HG03196 (cell line): ENCODE results near the gene EFCAB12.
"Not testable (repeated sequence)": the region's sequence is repeated elsewhere in the genome, so short reads cannot be mapped to it uniquely, and the experiment has no call there.

Experiments
- ATAC-seq: cut with Tn5 transposase; IDR thresholded peaks from one replicate; pipeline ENCODE4 v1.9.1; 2021; ENCODE audit not compliant: unreplicated experiment

EFCAB12 gene

GRCh38 chr3:129399145-129399894, 29.1 kb downstream of the EFCAB12 start:
- peak; percentile 66 for ATAC-seq

DNA sequence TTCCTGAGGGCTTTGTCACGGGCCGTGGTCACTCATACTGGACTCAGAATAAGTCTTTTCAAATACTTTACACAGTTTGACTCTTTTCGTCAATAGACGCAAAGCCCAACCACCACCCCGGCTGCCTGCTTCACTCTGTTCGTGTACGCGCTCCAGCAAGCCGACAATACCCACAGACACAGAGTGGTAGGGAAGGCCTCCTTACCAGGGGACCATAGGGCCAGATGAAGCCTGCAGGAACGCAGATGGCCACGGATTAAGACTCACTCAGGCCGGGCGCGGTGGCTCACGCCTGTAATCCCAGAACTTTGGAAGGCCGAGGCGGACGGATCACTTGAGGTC, 29.7 kb downstream of the EFCAB12 start:
- no peak for ATAC-seq

DNA sequence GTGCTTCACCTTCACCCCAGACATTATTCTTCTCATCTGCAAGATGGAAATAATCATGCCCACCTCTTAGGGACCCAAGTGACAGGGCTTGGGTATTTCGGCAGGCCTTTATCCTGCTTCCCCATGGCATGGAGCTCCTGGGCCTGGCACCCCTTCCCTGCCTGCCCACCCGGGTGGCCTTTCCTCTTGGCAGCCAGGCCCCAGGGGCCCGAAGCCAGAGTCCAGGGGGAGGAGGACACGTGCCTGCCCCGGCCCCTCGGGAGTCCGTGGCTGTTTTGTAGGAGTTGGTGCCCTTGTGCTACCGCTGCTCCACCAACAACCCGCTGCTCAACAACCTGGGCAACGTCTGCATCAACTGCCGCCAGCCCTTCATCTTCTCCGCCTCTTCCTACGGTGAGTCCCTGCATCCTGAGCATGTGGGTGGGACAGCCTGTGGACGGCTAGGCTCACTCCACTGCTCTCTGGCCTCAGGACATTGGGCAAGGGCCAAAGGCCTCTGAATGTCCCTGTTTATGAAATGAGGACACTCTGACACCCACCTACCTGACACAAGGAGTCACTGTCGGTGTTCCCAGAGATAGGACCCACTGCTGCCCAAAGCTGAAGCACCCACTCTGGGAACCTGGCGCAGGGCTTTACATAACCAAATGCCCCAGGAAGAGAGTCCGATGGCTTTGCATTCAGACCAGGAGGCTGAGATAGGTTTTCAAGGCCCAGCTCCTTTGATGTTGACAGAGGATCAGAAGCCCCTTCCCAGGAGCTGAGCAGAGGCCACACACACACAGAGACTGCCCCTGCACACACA, 34.5 kb downstream of the EFCAB12 start:
- not testable (repeated sequence) for ATAC-seq

DNA sequence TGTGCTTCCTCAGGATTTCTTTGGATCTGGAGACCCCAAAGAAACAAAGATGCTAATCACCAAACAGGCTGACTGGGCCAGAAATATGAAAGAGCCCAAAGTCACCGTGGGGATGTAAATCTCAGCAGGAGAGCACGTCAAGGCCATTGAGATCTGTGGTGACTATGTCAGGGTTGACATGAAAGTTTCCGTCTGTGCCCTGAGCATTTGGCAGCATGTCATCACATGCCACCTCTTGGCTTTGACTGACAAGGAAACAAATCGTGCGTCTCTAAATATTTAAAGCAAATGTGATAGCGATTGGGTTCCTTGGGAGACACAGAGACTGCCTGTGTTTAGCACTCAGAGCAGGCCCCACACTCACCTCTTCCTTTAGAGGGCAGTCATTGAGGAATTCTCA, 35.2 kb downstream of the EFCAB12 start:
- no peak for ATAC-seq

GRCh38 chr3:129392106-129392887, 36.1 kb downstream of the EFCAB12 start:
- not testable (repeated sequence) for ATAC-seq

GRCh38 chr3:129391583-129391982, 36.9 kb downstream of the EFCAB12 start:
- not testable (repeated sequence) for ATAC-seq

DNA sequence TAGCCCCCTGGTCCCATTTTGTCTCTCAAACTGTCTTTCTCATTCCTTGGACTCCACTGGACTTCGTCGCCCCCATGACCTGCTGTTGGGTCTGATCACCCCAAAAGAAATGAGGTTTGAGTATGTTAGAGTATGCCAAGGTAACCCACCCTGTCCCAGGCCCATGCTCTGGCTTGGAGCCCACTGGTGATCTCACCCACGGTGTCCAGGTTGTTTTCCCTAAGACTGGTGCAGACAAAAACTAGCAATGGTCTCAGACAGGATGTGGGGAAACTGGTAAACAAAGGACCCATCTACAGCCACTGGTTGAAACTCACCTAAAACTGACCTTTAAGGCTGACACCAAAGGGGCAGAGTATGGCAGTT, 38.9 kb downstream of the EFCAB12 start:
- no peak for ATAC-seq

GRCh38 chr3:129388791-129389571, 39.5 kb downstream of the EFCAB12 start:
- not testable (repeated sequence) for ATAC-seq

- ATAC-seq = no peak
Measured at GRCh38 chr3:129387487-129387886, 40.9 kb downstream of the EFCAB12 start.

DNA sequence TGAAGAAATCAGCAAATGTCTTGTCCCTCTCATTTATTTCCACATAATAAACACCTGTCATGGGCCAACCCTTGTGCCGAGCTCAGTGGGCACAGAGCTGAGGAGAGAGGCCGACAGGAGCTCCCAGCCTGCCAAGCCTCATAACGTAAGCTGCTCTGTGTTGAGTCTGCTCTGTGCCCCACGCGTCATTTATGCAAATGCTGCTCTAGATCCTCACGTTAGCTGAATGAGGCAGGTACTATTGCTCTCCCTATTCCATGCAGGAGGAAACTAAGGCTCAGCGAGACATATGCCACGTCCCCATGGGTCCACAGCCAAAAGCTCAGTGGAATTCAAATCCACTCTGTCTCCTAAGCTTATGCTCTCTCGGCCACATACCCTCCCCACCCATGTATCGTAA, 41.5 kb downstream of the EFCAB12 start:
- no peak for ATAC-seq

- not testable (repeated sequence) for ATAC-seq
Measured at GRCh38 chr3:129385507-129385906, 42.9 kb downstream of the EFCAB12 start.

DNA sequence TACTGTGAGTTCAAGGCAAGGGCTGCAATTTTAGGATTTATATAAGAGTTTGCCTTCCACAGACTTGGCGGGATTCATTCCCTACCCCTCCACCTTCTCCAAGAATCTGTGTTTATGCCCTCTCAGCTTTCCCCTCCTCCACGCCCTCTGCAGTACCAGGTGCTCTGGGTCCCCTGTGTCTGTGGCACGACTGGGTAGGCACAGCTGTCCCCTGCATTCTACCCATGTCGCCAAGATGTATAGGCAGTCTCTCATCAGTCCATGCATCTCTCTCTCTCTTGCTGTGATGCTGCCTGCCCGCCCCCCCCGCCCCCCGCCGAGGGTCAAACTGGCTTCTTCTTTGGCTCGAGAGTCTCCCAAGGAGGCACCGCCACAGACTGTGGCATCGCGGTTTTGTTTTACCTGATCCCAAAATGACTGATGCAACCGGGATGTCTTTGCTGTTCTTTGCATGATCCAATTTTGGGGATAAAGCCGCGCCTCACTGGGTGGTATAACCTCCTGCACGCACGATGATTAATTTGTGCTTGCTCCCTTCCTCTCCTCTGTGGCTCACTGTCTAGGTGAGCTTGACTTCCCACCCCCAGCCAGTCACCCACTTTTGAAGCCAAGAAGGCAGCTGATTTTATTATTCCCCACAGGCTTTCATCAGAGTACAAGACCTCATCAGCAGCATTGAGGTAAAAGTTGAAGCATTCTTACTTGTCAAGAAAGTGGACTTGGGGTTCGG, 43.7 kb downstream of the EFCAB12 start:
- no peak for ATAC-seq

DNA sequence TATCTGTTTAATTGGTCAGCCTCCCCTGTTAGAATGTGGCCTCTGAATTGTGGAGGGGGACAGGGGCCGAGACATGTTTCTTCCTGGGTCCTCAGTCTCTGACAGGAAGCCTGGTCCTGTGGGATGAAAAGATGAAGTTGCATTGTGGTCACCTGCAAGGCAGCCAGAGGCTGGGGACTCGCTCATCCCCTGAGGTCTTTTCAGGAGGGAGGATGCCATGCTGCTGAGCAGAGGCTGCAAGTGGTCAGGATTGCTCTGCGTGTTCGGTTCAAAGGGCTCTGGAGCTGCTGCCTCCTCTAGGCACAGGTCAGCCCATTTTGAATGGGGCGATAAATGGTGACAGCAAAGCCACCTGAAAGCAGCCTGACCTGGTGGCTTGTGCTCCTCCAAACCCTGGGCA, 44.3 kb downstream of the EFCAB12 start:
- ATAC-seq = not testable (repeated sequence)

DNA sequence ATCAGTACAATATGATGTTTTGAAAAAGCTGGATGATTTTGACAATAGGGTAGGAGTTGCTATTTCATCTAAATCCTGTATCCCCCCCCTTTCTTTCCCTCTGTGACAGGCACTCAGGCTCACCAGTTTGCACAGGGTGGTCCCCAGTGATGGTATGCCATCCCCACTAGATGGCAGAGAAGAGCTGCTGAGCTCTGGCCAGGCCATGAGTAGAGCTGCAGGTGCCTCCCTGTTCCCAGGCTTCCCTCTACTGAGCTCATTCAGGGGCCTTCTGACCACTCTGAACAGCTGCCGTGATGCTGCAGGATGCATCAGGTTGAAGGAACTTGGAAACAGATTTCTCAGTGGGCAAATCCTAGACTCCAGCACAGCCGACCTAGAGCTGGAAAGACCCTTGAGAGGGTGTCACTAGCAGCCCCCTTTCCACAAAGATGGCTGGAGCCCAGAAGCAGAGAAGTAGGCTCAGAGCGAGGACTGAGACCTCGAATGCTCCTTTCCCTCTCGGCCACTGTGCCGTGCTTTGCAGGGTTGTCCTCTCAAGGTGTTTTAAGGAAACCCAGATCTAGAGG, 45.1 kb downstream of the EFCAB12 start:
- ATAC-seq = peak; percentile 64

DNA sequence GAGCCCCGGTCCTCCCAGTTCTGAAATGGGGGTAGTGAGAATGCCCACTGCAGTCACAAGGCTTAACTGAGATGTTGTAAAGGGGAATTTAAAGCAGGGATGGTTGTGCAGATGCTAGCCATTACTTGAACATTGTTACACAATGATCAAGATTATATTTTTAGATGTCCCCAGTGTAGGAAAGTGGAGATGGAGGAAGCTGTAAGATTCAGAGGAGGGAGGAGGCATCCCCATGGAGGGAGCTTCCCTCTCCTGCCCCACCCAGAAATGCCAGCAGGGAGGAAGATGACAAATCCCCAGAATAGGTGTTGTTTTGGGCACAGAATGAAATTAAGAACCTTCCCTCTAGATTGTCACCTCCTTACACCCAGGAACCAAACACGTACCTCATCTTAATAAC, 46.1 kb downstream of the EFCAB12 start:
- no peak for ATAC-seq

DNA sequence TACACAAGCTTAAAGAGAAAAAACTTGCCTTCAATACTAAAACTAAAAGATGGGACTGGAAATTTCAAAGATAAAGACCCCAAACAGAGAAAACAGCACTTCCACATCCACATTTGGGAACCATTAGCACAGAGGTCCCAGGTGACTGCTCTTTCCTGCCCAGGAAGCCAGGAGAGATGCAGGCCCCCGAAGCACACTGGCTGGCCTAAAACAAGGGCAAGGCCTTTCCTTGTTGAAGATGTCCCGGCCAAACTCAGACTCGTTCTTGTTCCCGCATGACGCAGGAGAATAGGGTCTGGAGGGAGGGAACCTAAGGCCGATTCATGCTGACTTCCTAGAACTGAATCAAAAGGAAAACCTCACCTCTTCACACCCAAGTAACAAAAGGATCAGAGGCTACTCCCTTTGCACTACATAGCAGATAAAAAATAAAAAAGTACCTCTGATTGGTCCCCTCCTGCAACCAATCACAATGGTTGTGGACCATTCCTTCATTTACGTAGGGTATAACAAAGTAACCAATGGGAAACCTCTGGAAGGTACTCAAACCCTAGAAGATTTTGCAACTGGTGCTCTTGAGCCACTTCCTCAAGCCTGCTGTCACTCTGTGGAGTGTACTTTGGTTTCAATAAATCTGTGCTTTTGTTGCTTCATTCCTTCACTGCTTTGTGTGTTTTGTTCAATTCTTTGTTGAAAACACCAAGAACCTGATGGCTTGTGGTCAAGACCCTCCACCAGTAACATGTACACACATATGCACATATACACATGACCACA, 48.7 kb downstream of the EFCAB12 start:
- ATAC-seq = no peak

DNA sequence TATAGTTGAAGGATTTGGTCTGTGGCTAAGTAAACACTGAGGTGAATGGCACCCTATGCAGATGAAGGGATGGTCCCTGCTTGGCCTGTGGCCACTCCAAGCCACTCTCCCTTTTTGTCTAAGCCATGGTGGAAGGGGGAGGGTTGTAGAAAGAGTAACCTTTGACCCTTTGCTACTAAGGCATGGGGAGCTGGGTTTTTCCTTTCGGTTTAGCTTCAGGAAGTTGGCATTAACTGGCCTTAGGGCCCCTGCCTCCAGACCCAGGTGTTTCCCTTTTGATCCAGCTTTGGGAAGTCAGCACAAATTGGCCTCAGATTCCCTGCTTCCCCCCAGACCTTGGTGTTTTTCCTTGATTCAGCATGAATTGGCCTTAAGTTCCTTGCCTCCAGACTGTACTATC, 49.5 kb downstream of the EFCAB12 start:
- ATAC-seq = no peak

- no peak for ATAC-seq
Measured at GRCh38 chr3:129377615-129378014, 50.8 kb downstream of the EFCAB12 start.

DNA sequence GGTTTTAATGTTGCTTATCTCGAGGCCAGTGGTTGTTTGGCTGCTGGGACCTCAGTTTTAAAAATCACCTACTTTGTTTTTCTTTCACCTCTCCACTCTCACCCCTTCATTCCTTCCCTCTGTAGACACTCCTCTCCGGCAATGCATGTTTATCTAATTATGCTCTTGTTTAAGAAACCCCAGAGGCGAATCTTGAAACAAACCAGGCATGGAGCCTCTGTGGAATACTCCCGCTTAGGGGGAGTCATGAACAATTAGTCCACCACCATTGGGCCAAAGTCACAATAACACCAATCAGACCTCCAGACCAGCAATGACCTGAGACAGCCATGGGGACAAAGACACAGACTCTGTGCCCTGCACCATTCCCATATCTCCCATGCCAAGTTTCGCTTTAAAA, 53.3 kb downstream of the EFCAB12 start:
- ATAC-seq = no peak
